ENCODE measurements around the gene TADA2A.

Gene TADA2A

GRCh38 chr17:37490638-37491614 is 84.2 kb downstream of the TADA2A start:
- peak; percentile 61 for DNase-seq (ENCODE audit: low read depth)
- TF ChIP-seq CTCF (IDR thresholded peaks at IDR 0.05; ENCODE audit: insufficient read depth, low read depth, low read length, missing control alignments): no peak
- H3K4me3 ChIP-seq (ENCODE audit: low read depth, low read length): peak overlapping the region; percentile 92

GRCh38 chr17:37492167-37492566 is 85.5 kb downstream of the TADA2A start:
- DNase-seq (ENCODE audit: low read depth): no peak
- H3K4me3 ChIP-seq (ENCODE audit: low read depth, low read length): peak overlapping the region; percentile 92
- TF ChIP-seq CTCF (IDR thresholded peaks at IDR 0.05; ENCODE audit: insufficient read depth, low read depth, low read length, missing control alignments): no peak

GRCh38 chr17:37493249-37494027 is 86.8 kb downstream of the TADA2A start:
- DNase-seq (ENCODE audit: low read depth): no peak
- no peak overlapping the region for H3K4me3 ChIP-seq (ENCODE audit: low read depth, low read length)

GRCh38 chr17:37494401-37494831 is 87.7 kb downstream of the TADA2A start:
- TF ChIP-seq CTCF (IDR thresholded peaks at IDR 0.05; ENCODE audit: insufficient read depth, low read depth, low read length, missing control alignments): no peak
- H3K4me3 ChIP-seq (ENCODE audit: low read depth, low read length): no peak overlapping the region
- no peak for DNase-seq (ENCODE audit: low read depth)

More at GRCh38 chr17:37493249-37494027, 86.8 kb downstream of the TADA2A start:
- TF ChIP-seq CTCF (IDR thresholded peaks at IDR 0.05; ENCODE audit: insufficient read depth, low read depth, low read length, missing control alignments): no peak

- no peak for DNase-seq (ENCODE audit: low read depth)
- no peak overlapping the region for H3K4me3 ChIP-seq (ENCODE audit: low read depth, low read length)
Measured at GRCh38 chr17:37494971-37495370, 88.3 kb downstream of the TADA2A start.

GRCh38 chr17:37500378-37500777 is 93.7 kb downstream of the TADA2A start:
- DNase-seq (ENCODE audit: low read depth): no peak
- TF ChIP-seq CTCF (IDR thresholded peaks at IDR 0.05; ENCODE audit: insufficient read depth, low read depth, low read length, missing control alignments): no peak
- H3K4me3 ChIP-seq (ENCODE audit: low read depth, low read length): no peak overlapping the region

More at GRCh38 chr17:37494971-37495370, 88.3 kb downstream of the TADA2A start:
- TF ChIP-seq CTCF (IDR thresholded peaks at IDR 0.05; ENCODE audit: insufficient read depth, low read depth, low read length, missing control alignments): no peak
